B cell (primary cell): ENCODE data around the gene GGT7. TPM values are rescaled to one million over a fixed set of nuclear protein-coding genes. Genes with fewer than 3 reads are reported as not detected.

Experiments
- ATAC-seq: fragments of 200-7000 bp; cut with Tn5 transposase; one replicate; pipeline ENCODE4 v1.10.0; 2021; ENCODE audit warnings: low read depth, mild to moderate bottlenecking, moderate number of reproducible peaks, moderate library complexity
- CTCF ChIA-PET: fragments of 350-600 bp; sonication (Branson Sonifier 250); formaldehyde crosslinking; loops from one replicate; lab custom pipeline; 2021; ENCODE audit warnings: antibody characterized with exemption, inconsistent platforms; lab: Charles Lee
- POLR2A ChIA-PET: fragments of 350-600 bp; sonication (Branson Sonifier 250); formaldehyde crosslinking; loops from one replicate; lab custom pipeline; 2021; ENCODE audit warnings: antibody characterized with exemption; lab: Charles Lee
- DNase-seq: peaks from one replicate; pipeline ENCODE4 v3.0.0; 2013
- H2AFZ ChIP-seq: 2 replicates; pipeline ENCODE4 v1.6.1; 2012; ENCODE audit warnings: mild to moderate bottlenecking, low read depth, low read length; ENCODE audit not compliant: insufficient read depth, poor library complexity, severe bottlenecking
- H3K27ac ChIP-seq, 2 donors: 1 replicate in 1 of 2; 2 replicates in 1 of 2; pipeline ENCODE4 v1.5.1; 2012 to 2013; ENCODE audit warnings: low read length in 2 of 2, mild to moderate bottlenecking in 2 of 2, moderate library complexity in 1 of 2
- H3K27me3 ChIP-seq, 4 experiments: fragments of 200-600 bp in 1 of 4; sonication (generic) in 1 of 4; replicated peaks in 1 of 4; 1 replicate in 2 of 4; 2 replicates in 2 of 4; pipeline versions ENCODE4 v1.6.1 to v1.7.0; 2013 to 2016; ENCODE audit warnings: low read length in 3 of 4, mild to moderate bottlenecking in 2 of 4, mixed read lengths in 1 of 4, moderate library complexity in 1 of 4; ENCODE audit not compliant: insufficient read depth in 4 of 4, control insufficient read depth in 3 of 4; ENCODE audit errors: control extremely low read depth in 1 of 4
- H3K36me3 ChIP-seq, 2 experiments: replicated peaks in 1 of 2; 1 replicate in 1 of 2; 2 replicates in 1 of 2; pipeline versions ENCODE4 v1.6.1 to v1.7.1; 2013; ENCODE audit warnings: low read length in 1 of 2; ENCODE audit not compliant: insufficient read depth in 2 of 2, control insufficient read depth in 1 of 2; ENCODE audit errors: control extremely low read depth in 1 of 2, extremely low read depth in 1 of 2
- H3K4me1 ChIP-seq, 2 donors: fragments of 200-600 bp in 1 of 2; sonication (generic) in 1 of 2; 1 replicate in 1 of 2; 2 replicates in 1 of 2; pipeline versions ENCODE4 v1.5.1 to v1.6.1; 2013 to 2017; ENCODE audit warnings: low read length in 2 of 2; ENCODE audit not compliant: control insufficient read depth in 2 of 2, insufficient read depth in 2 of 2
- H3K4me2 ChIP-seq: replicated peaks from 2 replicates; pipeline ENCODE3; 2012; ENCODE audit warnings: mild to moderate bottlenecking, low read depth, low read length; ENCODE audit not compliant: poor library complexity, severe bottlenecking
- H3K4me3 ChIP-seq, 5 experiments: fragments of 200-600 bp in 1 of 5; sonication (generic) in 1 of 5; 1 replicate in 3 of 5; 2 replicates in 2 of 5; pipeline versions ENCODE4 v1.5.1 to v1.7.0; 2011 to 2016; ENCODE audit warnings: low read length in 4 of 5, mild to moderate bottlenecking in 4 of 5, low read depth in 2 of 5, control low read depth in 1 of 5, moderate library complexity in 1 of 5; ENCODE audit not compliant: insufficient read depth in 1 of 5; ENCODE audit errors: control extremely low read depth in 1 of 5, extremely low read depth in 1 of 5
- H3K79me2 ChIP-seq: fragments of 200-600 bp; sonication (generic); one replicate; pipeline ENCODE4 v1.6.0; 2016; ENCODE audit warnings: low read length; ENCODE audit not compliant: control insufficient read depth, insufficient read depth
- H3K9ac ChIP-seq: fragments of 200-600 bp; sonication (generic); 2 replicates; pipeline ENCODE4 v1.6.1; 2017; ENCODE audit warnings: mild to moderate bottlenecking, low read length, moderate library complexity
- H3K9me3 ChIP-seq, 3 donors: one replicate each; pipeline versions ENCODE4 v1.6.1 to v1.7.1; 2013; ENCODE audit warnings: low read length in 2 of 3; ENCODE audit not compliant: control insufficient read depth in 2 of 3, insufficient read depth in 1 of 3; ENCODE audit errors: control extremely low read depth in 1 of 3
- H4K20me1 ChIP-seq: 2 replicates; pipeline ENCODE4 v1.6.0; 2012; ENCODE audit warnings: mild to moderate bottlenecking, low read length; ENCODE audit not compliant: insufficient read depth, control insufficient read depth, poor library complexity, severe bottlenecking
- H3K27ac Mint-ChIP-seq: one replicate; pipeline ENCODE4 v1.8.0; 2021; ENCODE audit warnings: mixed read lengths
- H3K27me3 Mint-ChIP-seq: one replicate; pipeline ENCODE4 v1.8.0; 2021; ENCODE audit warnings: mixed read lengths
- H3K4me1 Mint-ChIP-seq: one replicate; pipeline ENCODE4 v1.8.0; 2021; ENCODE audit warnings: mixed read lengths
- H3K4me3 Mint-ChIP-seq: one replicate; pipeline ENCODE4 v1.8.0; 2021; ENCODE audit warnings: mixed read lengths
- H3K9me3 Mint-ChIP-seq: one replicate; pipeline ENCODE4 v1.8.0; 2022; ENCODE audit warnings: mixed read lengths; ENCODE audit not compliant: insufficient read depth
- CTCF ChIP-seq: fragments of 200-600 bp; IDR thresholded peaks from one replicate; pipeline ENCODE4 v1.8.0; 2022; ENCODE audit warnings: antibody characterized with exemption, mild to moderate bottlenecking
- EZH2 ChIP-seq: IDR thresholded peaks from 2 replicates; pipeline ENCODE4 v1.6.1; 2012; ENCODE audit warnings: borderline replicate concordance, low read depth, mild to moderate bottlenecking, moderate library complexity, low read length; ENCODE audit not compliant: insufficient read depth, poor library complexity, severe bottlenecking
- WGBS: methylation state at CpG from one replicate; pipeline ENCODE4 v1.1.5; 2013; ENCODE audit warnings: missing lambda C conversion rate; ENCODE audit not compliant: insufficient coverage; 5-methylcytosine and 5-hydroxymethylcytosine counted together
- intact Hi-C: fragments of 100-400 bp; cut with micrococcal nuclease; formaldehyde crosslinking; loops from one replicate; pipeline ENCODE4 v1.10.0; 2022
- polyA plus RNA-seq: library from polyadenylated mRNA; depleted of rRNA; stranded (reverse); fragments of >200 nt; gene quantifications from 2 replicates; pipeline ENCODE4 v1.2.3, GENCODE V29; 2012
- total RNA-seq, 2 donors: library from RNA; stranded (reverse); fragments of 120-200 nt in 1 of 2; gene quantifications; 1 replicate in 1 of 2; 2 replicates in 1 of 2; pipeline versions ENCODE4 v1.2.3 to v1.2.4, GENCODE V29; 2013 to 2022

GGT7 gene
- total and polyA plus RNA-seq, 2 donors (not counting 1 experiment from before 2014, with no cell fraction given), result 28.6 to 31.9 TPM

DNA sequence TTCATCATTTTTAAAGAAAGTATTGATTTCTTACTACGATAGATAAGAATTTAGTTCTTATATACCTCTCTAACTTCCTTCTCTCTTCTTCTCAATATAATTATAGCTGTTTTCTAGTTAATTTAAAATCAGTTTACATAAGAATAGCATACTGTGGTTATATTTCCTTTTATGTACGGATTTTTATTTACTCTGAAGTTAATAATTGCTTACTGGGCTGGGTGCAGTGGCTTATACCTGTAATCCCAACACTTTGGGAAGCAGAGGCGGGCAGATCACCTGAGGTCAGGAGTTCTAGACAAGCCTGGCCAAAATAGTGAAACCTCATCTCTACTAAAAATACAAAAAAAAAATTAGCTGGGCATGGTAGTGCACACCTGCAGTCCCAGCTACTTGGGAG lies 13.5 kb upstream of the GGT7 start:
- TF ChIP-seq EZH2 (no peak), CTCF (no peak)
- H3K4me1 Mint-ChIP-seq, result peaks cover 3% of the 10 kb centered on the region
- ATAC-seq, result no peak
- Histone ChIP-seq H3K36me3 (no peaks in the 10 kb centered on the region), H3K79me2 (no peaks in the 10 kb centered on the region), H3K27ac (no peak overlapping the region), H3K9ac (no peak overlapping the region), H3K9me3 (no peaks in the 10 kb centered on the region), H3K4me1 (no peaks in the 10 kb centered on the region), H4K20me1 (no peaks in the 10 kb centered on the region), H3K4me3 (no peak overlapping the region), H3K4me2 (no peak overlapping the region), H2AFZ (no peak overlapping the region), H3K27me3 (no peaks in the 10 kb centered on the region)
- peaks cover 4% of the 10 kb centered on the region for H3K27me3 Mint-ChIP-seq
- no peak for DNase-seq
- CTCF ChIA-PET, result no interaction called here
- no peak overlapping the region for H3K4me3 Mint-ChIP-seq
- intact Hi-C loops, result no loop called here
- POLR2A ChIA-PET, result no interaction called here
- 100% methylated on average over 1 of the region's 3 CpGs for WGBS
- no peaks in the 10 kb centered on the region for H3K9me3 Mint-ChIP-seq
- H3K27ac Mint-ChIP-seq, result no peak overlapping the region

DNA sequence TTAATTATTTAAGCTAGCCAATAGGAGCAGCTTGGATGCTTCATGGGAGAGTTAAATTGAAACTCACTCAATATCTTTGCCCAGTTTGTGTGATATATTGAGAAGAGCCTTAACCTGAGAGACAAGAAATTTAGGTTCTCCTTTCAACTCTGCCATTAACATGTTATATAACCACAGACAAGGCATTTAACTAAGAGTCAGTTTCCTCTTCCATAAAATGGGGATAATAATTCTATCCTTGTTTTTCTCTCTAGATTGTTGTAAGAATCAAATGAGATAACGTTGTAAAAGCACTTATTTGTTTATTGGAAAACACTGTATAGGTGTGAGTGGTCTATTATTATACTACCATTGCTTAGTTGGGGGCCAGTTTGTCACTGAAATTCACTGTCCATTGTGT lies 11.6 kb upstream of the GGT7 start:
- no peak for TF ChIP-seq CTCF
- TF ChIP-seq EZH2, result no peak
- Histone ChIP-seq H3K4me3 (no peak overlapping the region), H3K4me2 (no peak overlapping the region), H3K9ac (no peak overlapping the region), H3K4me1 (no peaks in the 10 kb centered on the region), H3K36me3 (no peaks in the 10 kb centered on the region), H3K79me2 (no peaks in the 10 kb centered on the region), H2AFZ (no peak overlapping the region), H4K20me1 (no peaks in the 10 kb centered on the region), H3K9me3 (no peaks in the 10 kb centered on the region), H3K27ac (no peak overlapping the region), H3K27me3 (no peaks in the 10 kb centered on the region)
- Mint-ChIP-seq H3K27ac (no peak overlapping the region), H3K4me3 (no peak overlapping the region), H3K9me3 (no peaks in the 10 kb centered on the region), H3K27me3 (peaks cover 4% of the 10 kb centered on the region), H3K4me1 (peaks cover 3% of the 10 kb centered on the region)
- ChIA-PET CTCF (interaction anchor here (0.6 kb wide), 1 partner anchor 369 kb away, joined by 7 read pairs; no protein-coding TSS in a partner anchor), POLR2A (no interaction called here)
- DNase-seq (no peak), ATAC-seq (no peak)
- intact Hi-C loops, result no loop called here
- WGBS, result no CpG with 5 or more reads among the region's 1 CpG
